T-cell (primary cell): ENCODE data around the gene TIMELESS. TPM values are rescaled to one million over a fixed set of nuclear protein-coding genes. Genes with fewer than 3 reads are reported as not detected.

Experiments
- ATAC-seq, 4 experiments: fragments of 200-7000 bp in 3 of 4; fragments of 150-1000 bp in 1 of 4; cut with Tn5 transposase; replicated peaks in 1 of 4; 1 replicate in 3 of 4; 2 replicates in 1 of 4; pipeline ENCODE4 v1.10.0; 2021; ENCODE audit warnings: moderate library complexity in 3 of 4, mild to moderate bottlenecking in 2 of 4, moderate number of reproducible peaks in 1 of 4
- CTCF ChIA-PET, 2 donors: fragments of 300-600 bp; sonication (Branson Sonifier 250); formaldehyde crosslinking; loops; one replicate each; lab custom pipeline; 2022; ENCODE audit warnings: antibody characterized with exemption in 2 of 2; lab: Charles Lee
- POLR2A ChIA-PET, 2 donors: fragments of 300-600 bp; sonication (Branson Sonifier 250); formaldehyde crosslinking; loops; one replicate each; lab custom pipeline; 2022; ENCODE audit warnings: antibody characterized with exemption in 2 of 2; lab: Charles Lee
- DNase-seq, 35 experiments: peaks; one replicate each; pipeline versions ENCODE4 v3.0.0 to v3.0.0-alpha.2; 2013 to 2023
- H3K27ac ChIP-seq: one replicate; pipeline ENCODE4 v1.5.1; 2013; ENCODE audit warnings: low read length
- H3K27me3 ChIP-seq, 2 experiments: replicated peaks in 1 of 2; 1 replicate in 1 of 2; 2 replicates in 1 of 2; pipeline versions ENCODE4 v1.6.1 to v1.7.0; 2013; ENCODE audit warnings: low read length in 1 of 2, mixed read lengths in 1 of 2; ENCODE audit not compliant: control insufficient read depth in 2 of 2, insufficient read depth in 2 of 2; ENCODE audit errors: extremely low read depth in 1 of 2
- H3K36me3 ChIP-seq, 2 donors: 1 replicate in 1 of 2; 2 replicates in 1 of 2; pipeline versions ENCODE4 v1.6.1 to v1.7.0; 2013; ENCODE audit warnings: low read length in 1 of 2; ENCODE audit not compliant: control insufficient read depth in 2 of 2, insufficient read depth in 1 of 2; ENCODE audit errors: extremely low read depth in 1 of 2
- H3K4me1 ChIP-seq, 2 experiments: 1 replicate in 1 of 2; 2 replicates in 1 of 2; pipeline versions ENCODE4 v1.6.1 to v1.7.0; 2013; ENCODE audit warnings: low read length in 2 of 2, mixed read lengths in 1 of 2; ENCODE audit not compliant: insufficient read depth in 2 of 2, control insufficient read depth in 1 of 2; ENCODE audit errors: extremely low read depth in 1 of 2
- H3K4me3 ChIP-seq, 2 donors: 1 replicate in 1 of 2; 2 replicates in 1 of 2; pipeline versions ENCODE4 v1.5.1 to v1.7.0; 2013; ENCODE audit warnings: mild to moderate bottlenecking in 2 of 2, low read length in 1 of 2, moderate library complexity in 1 of 2; ENCODE audit not compliant: control insufficient read depth in 1 of 2; ENCODE audit errors: extremely low read depth in 1 of 2
- H3K9me3 ChIP-seq: 2 replicates; pipeline ENCODE4 v1.7.0; 2013
- H3K27ac Mint-ChIP-seq, 2 donors: one replicate each; pipeline ENCODE4 v1.8.0; 2020 to 2021; ENCODE audit warnings: mild to moderate bottlenecking in 2 of 2, mixed read lengths in 2 of 2
- H3K27me3 Mint-ChIP-seq, 2 donors: one replicate each; pipeline ENCODE4 v1.8.0; 2021 to 2022; ENCODE audit warnings: mixed read lengths in 2 of 2
- H3K36me3 Mint-ChIP-seq: one replicate; pipeline ENCODE4 v1.8.0; 2021; ENCODE audit warnings: mixed read lengths
- H3K4me1 Mint-ChIP-seq, 3 donors: one replicate each; pipeline ENCODE4 v1.8.0; 2020 to 2022; ENCODE audit warnings: mixed read lengths in 3 of 3, mild to moderate bottlenecking in 1 of 3
- H3K4me3 Mint-ChIP-seq, 3 donors: one replicate each; pipeline ENCODE4 v1.8.0; 2020 to 2022; ENCODE audit warnings: mild to moderate bottlenecking in 3 of 3, mixed read lengths in 3 of 3, moderate library complexity in 3 of 3
- H3K9me3 Mint-ChIP-seq, 3 donors: one replicate each; pipeline ENCODE4 v1.8.0; 2020 to 2022; ENCODE audit warnings: mixed read lengths in 3 of 3
- WGBS: methylation state at CpG from one replicate; pipeline ENCODE4 v1.1.5; 2013; ENCODE audit warnings: missing lambda C conversion rate; ENCODE audit not compliant: insufficient coverage; 5-methylcytosine and 5-hydroxymethylcytosine counted together
- total RNA-seq, 35 experiments: library from RNA in 6 of 35; stranded (reverse) in 6 of 35; fragments of 120-200 nt in 1 of 35; gene quantifications; one replicate each; pipeline versions ENCODE4 v1.2.1 to v1.2.4 and lab custom pipeline; 2013 to 2026

TIMELESS gene
- total RNA-seq, 5 donors from 2014 or later (not counting 1 experiment from before 2014, with no cell fraction given): 5.0 to 7.5 (median 6.4) TPM

DNA sequence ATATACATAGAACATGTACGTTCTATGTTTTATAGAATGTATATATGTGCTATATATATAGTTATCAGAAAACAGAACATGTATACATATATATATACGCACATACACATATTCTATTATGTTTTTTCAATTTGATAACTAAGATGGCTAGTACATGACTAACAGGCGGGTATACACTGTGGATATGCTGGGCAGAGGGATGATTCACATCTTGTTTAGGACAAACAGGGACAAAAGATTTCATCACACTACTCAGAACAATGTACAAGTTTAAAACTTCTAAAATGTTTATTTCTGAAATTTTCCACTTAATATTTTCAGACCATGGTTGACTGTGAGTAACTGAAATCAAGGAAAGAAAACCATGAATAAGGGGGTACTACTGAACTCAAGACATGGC lies 17.4 kb downstream of the TIMELESS start:
- Histone ChIP-seq H3K27ac (no peak overlapping the region), H3K9me3 (no peaks in the 10 kb centered on the region), H3K27me3 (no peaks in the 10 kb centered on the region), H3K4me3 (no peak overlapping the region), H3K36me3 (peaks cover 7 to 15% of the 10 kb centered on the region in 2 donors), H3K4me1 (no peaks in the 10 kb centered on the region)
- no peaks in the 10 kb centered on the region for H3K4me1 Mint-ChIP-seq
- no peak overlapping the region for H3K27ac Mint-ChIP-seq
- no peak overlapping the region for H3K4me3 Mint-ChIP-seq
- CTCF ChIA-PET: no interaction called here
- POLR2A ChIA-PET: no interaction called here
- DNase-seq: no peak
- H3K27me3 Mint-ChIP-seq: no peaks in the 10 kb centered on the region
- H3K36me3 Mint-ChIP-seq: peaks cover 19% of the 10 kb centered on the region
- no peak for ATAC-seq
- no peaks in the 10 kb centered on the region for H3K9me3 Mint-ChIP-seq
- WGBS: no CpG with 5 or more reads among the region's 3 CpGs

DNA sequence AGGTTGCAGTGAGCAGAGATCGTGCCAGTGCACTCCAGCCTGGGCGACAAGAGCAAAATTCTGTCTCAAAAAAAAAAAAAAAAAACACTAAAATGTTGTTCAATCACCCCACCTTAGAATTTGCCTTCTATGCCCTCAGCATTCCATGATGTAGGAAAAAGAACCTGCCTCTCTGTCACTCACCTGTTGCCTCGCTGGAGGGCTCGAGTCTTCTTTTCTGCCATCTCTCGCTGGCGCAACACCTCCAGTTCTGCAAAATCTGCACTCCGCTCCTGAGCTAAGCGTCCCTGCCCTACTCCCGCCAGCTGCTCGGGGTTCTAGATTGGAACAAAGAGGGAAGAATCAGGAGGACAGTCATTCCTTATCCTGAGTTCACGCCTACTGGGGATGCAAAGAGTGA lies 17.9 kb downstream of the TIMELESS start:
- Histone ChIP-seq H3K27me3 (no peaks in the 10 kb centered on the region), H3K36me3 (peaks cover 7 to 15% of the 10 kb centered on the region in 2 donors), H3K4me1 (no peaks in the 10 kb centered on the region), H3K27ac (no peak overlapping the region), H3K9me3 (no peaks in the 10 kb centered on the region), H3K4me3 (no peak overlapping the region)
- 100% methylated on average over 8 of the region's 11 CpGs for WGBS
- H3K4me3 Mint-ChIP-seq: no peak overlapping the region
- no peak for DNase-seq
- H3K4me1 Mint-ChIP-seq: no peaks in the 10 kb centered on the region
- CTCF ChIA-PET: no interaction called here
- POLR2A ChIA-PET: no interaction called here
- no peaks in the 10 kb centered on the region for H3K9me3 Mint-ChIP-seq
- H3K36me3 Mint-ChIP-seq: peaks cover 19% of the 10 kb centered on the region
- no peak overlapping the region for H3K27ac Mint-ChIP-seq
- H3K27me3 Mint-ChIP-seq: no peaks in the 10 kb centered on the region
- ATAC-seq: no peak

- Histone ChIP-seq H3K4me1 (peaks cover 10 to 12% of the 10 kb centered on the region in 2 experiments), H3K9me3 (no peaks in the 10 kb centered on the region), H3K27ac (no peak overlapping the region), H3K4me3 (no peak overlapping the region), H3K27me3 (no peaks in the 10 kb centered on the region), H3K36me3 (peaks cover 11 to 12% of the 10 kb centered on the region in 2 donors)
- ChIA-PET CTCF (interaction anchor here (0.7 to 1.1 kb wide), 3 partner anchors 53 to 195 kb away, joined by 3 to 5 read pairs (median 4); partner anchors contain the start of gene STAT2 (in 1 of the 2)), POLR2A (interaction anchor here in 1 of 2 donors (0.6 kb wide), 1 partner anchor 10 kb away, joined by 3 read pairs; no protein-coding TSS in a partner anchor)
- ATAC-seq (no peak), DNase-seq (no peak)
- Mint-ChIP-seq H3K27me3 (no peaks in the 10 kb centered on the region), H3K36me3 (peaks cover 19% of the 10 kb centered on the region), H3K4me1 (peaks cover 10 to 16% (median 14%) of the 10 kb centered on the region in 3 donors), H3K27ac (no peak overlapping the region), H3K4me3 (no peak overlapping the region), H3K9me3 (no peaks in the 10 kb centered on the region)
- WGBS: no CpG with 5 or more reads among the region's 3 CpGs
Observed at GRCh38 chr12:56425940-56426438, 23.2 kb downstream of the TIMELESS start.

- H3K36me3 ChIP-seq: peaks cover 17 to 18% of the 10 kb centered on the region in 2 donors
- Mint-ChIP-seq H3K27ac (peak overlapping the region; percentile 81 to 83), H3K9me3 (no peaks in the 10 kb centered on the region), H3K4me3 (peak overlapping the region in 1 of 3 donors; percentile 30), H3K27me3 (no peaks in the 10 kb centered on the region), H3K4me1 (peaks cover 10 to 16% (median 14%) of the 10 kb centered on the region in 3 donors), H3K36me3 (peaks cover 27% of the 10 kb centered on the region)
- H3K27me3 ChIP-seq: no peaks in the 10 kb centered on the region
- WGBS: no CpG with 5 or more reads among the region's 1 CpG
- ATAC-seq (peak; percentile 60 to 87 (median 70)), DNase-seq (peak in 1 of 35 experiments; percentile 32)
- H3K9me3 ChIP-seq: no peaks in the 10 kb centered on the region
- CTCF ChIA-PET: interaction anchor here in 1 of 2 donors (1.1 to 1.5 kb wide), 2 partner anchors 39 to 65 kb away, joined by 5 to 6 read pairs; partner anchors contain the start of gene STAT2
- POLR2A ChIA-PET: interaction anchor here in 1 of 2 donors (0.6 kb wide), 1 partner anchor 11 kb away, joined by 3 read pairs; no protein-coding TSS in a partner anchor
- no peak overlapping the region for H3K4me3 ChIP-seq
- no peak overlapping the region for H3K27ac ChIP-seq
- H3K4me1 ChIP-seq: peaks cover 10 to 12% of the 10 kb centered on the region in 2 experiments
Observed at GRCh38 chr12:56425193-56425592, 24.0 kb downstream of the TIMELESS start.

GRCh38 chr12:56420411-56420810 lies 28.8 kb downstream of the TIMELESS start:
- H3K27me3 ChIP-seq: no peaks in the 10 kb centered on the region
- Mint-ChIP-seq H3K4me1 (peaks cover 8 to 13% (median 12%) of the 10 kb centered on the region in 3 donors), H3K27ac (no peak overlapping the region), H3K36me3 (peaks cover 27% of the 10 kb centered on the region), H3K27me3 (no peaks in the 10 kb centered on the region), H3K4me3 (no peak overlapping the region), H3K9me3 (no peaks in the 10 kb centered on the region)
- ChIA-PET POLR2A (no interaction called here), CTCF (no interaction called here)
- no peaks in the 10 kb centered on the region for H3K9me3 ChIP-seq
- peaks cover 12 to 18% of the 10 kb centered on the region in 2 donors for H3K36me3 ChIP-seq
- DNase-seq: no peak
- no peak overlapping the region for H3K27ac ChIP-seq
- ATAC-seq: no peak
- 93% methylated on average over 4 of the region's 6 CpGs for WGBS
- H3K4me3 ChIP-seq: no peak overlapping the region
- peaks cover 7 to 12% of the 10 kb centered on the region in 2 experiments for H3K4me1 ChIP-seq

DNA sequence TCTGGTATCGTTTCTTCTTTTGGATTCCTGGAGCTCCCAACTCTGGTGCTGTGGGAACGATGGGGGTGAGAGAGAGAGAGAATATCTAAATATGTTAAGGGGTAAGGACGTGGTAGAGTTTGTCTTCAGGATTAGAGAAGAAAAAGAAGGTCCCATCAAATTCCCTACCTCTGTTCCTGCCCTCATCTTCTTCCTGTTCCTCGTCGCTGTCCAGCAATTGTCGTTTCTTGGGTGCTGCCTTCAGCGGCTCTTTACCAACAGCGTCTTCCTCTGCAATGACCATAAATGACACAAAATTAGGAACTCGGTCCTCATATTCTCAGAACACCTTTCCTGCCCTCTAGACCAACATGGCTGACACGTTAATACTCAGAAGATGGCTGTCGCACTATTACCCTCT lies 31.5 kb downstream of the TIMELESS start:
- peaks cover 12 to 18% of the 10 kb centered on the region in 2 donors for H3K36me3 ChIP-seq
- DNase-seq: no peak
- no peaks in the 10 kb centered on the region for H3K4me1 Mint-ChIP-seq
- no peaks in the 10 kb centered on the region for H3K27me3 ChIP-seq
- 95% methylated on average over 8 of the region's 11 CpGs for WGBS
- no peak overlapping the region for H3K27ac Mint-ChIP-seq
- ATAC-seq: no peak
- no peaks in the 10 kb centered on the region for H3K27me3 Mint-ChIP-seq
- H3K9me3 ChIP-seq: no peaks in the 10 kb centered on the region
- no peaks in the 10 kb centered on the region for H3K9me3 Mint-ChIP-seq
- POLR2A ChIA-PET: interaction anchor here in 1 of 2 donors (0.5 kb wide), 1 partner anchor 78 kb away, joined by 8 read pairs; no protein-coding TSS in a partner anchor
- H3K36me3 Mint-ChIP-seq: peaks cover 22% of the 10 kb centered on the region
- no peak overlapping the region for H3K4me3 Mint-ChIP-seq
- no peak overlapping the region for H3K4me3 ChIP-seq
- no peaks in the 10 kb centered on the region for H3K4me1 ChIP-seq
- H3K27ac ChIP-seq: no peak overlapping the region
- CTCF ChIA-PET: no interaction called here
